ENCODE data around the gene SSBP4.

Gene SSBP4

GRCh38 chr19:18439025-18439909 lies 20.1 kb downstream of the SSBP4 start:
- DNase-seq (ENCODE audit: low read depth in 2 of 2): peak; percentile 60 to 62
- no peak overlapping the region for H3K4me3 ChIP-seq (replicated peaks in 1 of 2; ENCODE audit: low read depth in 2 of 2, low read length in 2 of 2)
- TF ChIP-seq, protein P1, sequence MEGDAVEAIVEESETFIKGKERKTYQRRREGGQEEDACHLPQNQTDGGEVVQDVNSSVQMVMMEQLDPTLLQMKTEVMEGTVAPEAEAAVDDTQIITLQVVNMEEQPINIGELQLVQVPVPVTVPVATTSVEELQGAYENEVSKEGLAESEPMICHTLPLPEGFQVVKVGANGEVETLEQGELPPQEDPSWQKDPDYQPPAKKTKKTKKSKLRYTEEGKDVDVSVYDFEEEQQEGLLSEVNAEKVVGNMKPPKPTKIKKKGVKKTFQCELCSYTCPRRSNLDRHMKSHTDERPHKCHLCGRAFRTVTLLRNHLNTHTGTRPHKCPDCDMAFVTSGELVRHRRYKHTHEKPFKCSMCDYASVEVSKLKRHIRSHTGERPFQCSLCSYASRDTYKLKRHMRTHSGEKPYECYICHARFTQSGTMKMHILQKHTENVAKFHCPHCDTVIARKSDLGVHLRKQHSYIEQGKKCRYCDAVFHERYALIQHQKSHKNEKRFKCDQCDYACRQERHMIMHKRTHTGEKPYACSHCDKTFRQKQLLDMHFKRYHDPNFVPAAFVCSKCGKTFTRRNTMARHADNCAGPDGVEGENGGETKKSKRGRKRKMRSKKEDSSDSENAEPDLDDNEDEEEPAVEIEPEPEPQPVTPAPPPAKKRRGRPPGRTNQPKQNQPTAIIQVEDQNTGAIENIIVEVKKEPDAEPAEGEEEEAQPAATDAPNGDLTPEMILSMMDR (IDR thresholded peaks at IDR 0.05; ENCODE audit: low read depth, low read length): no peak

GRCh38 chr19:18439910-18440237 lies 20.7 kb downstream of the SSBP4 start:
- TF ChIP-seq, protein P1 (IDR thresholded peaks at IDR 0.05; ENCODE audit: low read depth, low read length): no peak
- H3K4me3 ChIP-seq (replicated peaks in 1 of 2; ENCODE audit: low read depth in 2 of 2, low read length in 2 of 2): no peak overlapping the region
- DNase-seq (ENCODE audit: low read depth in 2 of 2): no peak

DNA sequence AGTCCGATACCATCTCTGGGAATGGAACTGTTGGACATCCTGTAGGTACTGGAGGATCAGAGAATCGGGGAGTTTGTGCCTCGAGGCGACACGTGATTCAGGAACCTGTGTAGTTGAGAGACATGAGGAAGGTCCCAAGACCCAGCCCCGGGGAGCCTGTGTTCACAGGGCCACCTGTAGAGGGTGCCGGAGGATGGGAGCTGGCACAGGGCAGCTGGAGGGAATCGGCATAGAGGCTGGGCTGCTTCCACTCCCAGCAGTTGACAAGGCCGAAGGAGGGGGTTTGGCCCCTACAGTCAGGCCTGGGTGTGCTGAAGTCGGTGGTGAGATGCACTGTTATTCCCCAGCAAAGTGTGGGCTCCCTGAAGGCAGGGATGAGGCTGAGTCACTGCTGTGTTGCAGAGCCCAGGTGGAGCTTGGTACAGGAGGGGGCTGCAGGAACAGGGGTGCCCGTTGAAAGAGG lies 21.2 kb downstream of the SSBP4 start:
- no peak for DNase-seq (ENCODE audit: low read depth in 2 of 2)
- TF ChIP-seq, protein P1 (IDR thresholded peaks at IDR 0.05; ENCODE audit: low read depth, low read length): peak; percentile 36
- H3K4me3 ChIP-seq (replicated peaks in 1 of 2; ENCODE audit: low read depth in 2 of 2, low read length in 2 of 2): no peak overlapping the region

DNA sequence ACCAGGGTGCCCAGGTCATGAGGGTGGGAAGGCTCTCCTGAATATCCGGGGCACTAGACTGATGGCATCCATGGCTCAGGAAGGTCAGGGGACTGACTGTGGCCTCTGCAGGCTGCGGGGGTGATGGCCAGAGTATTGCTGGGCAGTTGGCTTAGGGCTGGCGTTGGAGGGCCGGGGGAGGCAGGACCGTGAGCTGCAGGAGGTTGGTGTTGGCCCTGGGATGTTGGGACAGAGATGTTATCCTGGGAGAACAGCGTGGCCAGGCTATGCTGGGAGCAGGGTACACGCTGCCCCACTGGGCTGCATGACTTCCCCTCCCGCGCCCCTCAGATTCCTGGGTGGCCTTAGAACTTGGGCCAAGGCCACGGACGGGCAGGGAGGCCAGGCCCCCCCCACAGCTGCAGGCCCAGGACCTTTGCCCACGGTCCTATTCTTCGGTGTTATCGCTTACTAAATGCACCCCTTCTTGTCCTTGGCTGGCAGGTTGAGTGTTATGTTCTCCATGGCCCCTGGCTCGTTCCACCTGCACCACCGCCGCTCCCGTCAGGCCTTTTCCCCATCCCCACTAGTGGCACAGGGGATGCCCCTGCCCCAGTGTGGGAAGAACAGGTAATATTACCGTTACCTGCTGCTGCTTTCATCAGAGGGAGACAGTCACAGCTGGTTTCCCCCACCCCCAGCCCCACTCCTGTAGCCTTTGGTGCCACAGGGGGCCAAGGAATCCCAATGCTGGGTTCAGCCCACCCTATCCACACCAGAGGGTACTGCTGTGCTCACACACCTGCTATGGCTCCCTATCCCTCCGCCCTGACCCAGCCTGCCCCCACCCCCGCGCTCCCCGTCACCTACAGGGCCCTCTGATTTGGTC lies 22.0 kb downstream of the SSBP4 start:
- no peak overlapping the region for H3K4me3 ChIP-seq (replicated peaks in 1 of 2; ENCODE audit: low read depth in 2 of 2, low read length in 2 of 2)
- TF ChIP-seq, protein P1 (IDR thresholded peaks at IDR 0.05; ENCODE audit: low read depth, low read length): no peak
- no peak for DNase-seq (ENCODE audit: low read depth in 2 of 2)

GRCh38 chr19:18441804-18442788 lies 22.9 kb downstream of the SSBP4 start:
- TF ChIP-seq, protein P1 (IDR thresholded peaks at IDR 0.05; ENCODE audit: low read depth, low read length): no peak
- no peak for DNase-seq (ENCODE audit: low read depth in 2 of 2)
- no peak overlapping the region for H3K4me3 ChIP-seq (replicated peaks in 1 of 2; ENCODE audit: low read depth in 2 of 2, low read length in 2 of 2)

- no peak overlapping the region for H3K4me3 ChIP-seq (replicated peaks in 1 of 2; ENCODE audit: low read depth in 2 of 2, low read length in 2 of 2)
- TF ChIP-seq, protein P1 (IDR thresholded peaks at IDR 0.05; ENCODE audit: low read depth, low read length): no peak
- DNase-seq (ENCODE audit: low read depth in 2 of 2): no peak
Measured at GRCh38 chr19:18442941-18443340, 23.7 kb downstream of the SSBP4 start.
